ENCODE measurements around the gene OPCML.

DNA sequence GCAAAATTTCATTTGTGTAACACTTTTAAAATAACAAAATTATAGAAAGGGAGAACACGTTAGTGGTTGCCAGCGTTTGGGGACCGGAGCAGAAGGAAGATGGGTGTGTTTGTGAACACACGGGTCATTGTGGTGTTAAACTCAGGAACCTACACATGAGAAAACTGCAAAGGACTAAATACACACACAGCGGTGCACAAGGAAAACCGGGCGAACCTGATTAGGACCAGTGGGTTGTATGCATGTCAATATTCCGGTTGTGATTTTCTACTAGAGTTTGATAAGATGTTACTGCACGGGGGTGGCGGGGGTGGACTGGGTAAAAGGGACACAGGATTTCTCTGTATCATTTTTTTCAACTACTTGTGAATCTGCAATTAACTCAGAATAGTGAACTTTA, 351.2 kb downstream of the OPCML start:
- no peak for TF ChIP-seq POLR2AphosphoS5 (IDR thresholded peaks at IDR 0.05; ENCODE audit: low read depth)
- TF ChIP-seq, protein P1, sequence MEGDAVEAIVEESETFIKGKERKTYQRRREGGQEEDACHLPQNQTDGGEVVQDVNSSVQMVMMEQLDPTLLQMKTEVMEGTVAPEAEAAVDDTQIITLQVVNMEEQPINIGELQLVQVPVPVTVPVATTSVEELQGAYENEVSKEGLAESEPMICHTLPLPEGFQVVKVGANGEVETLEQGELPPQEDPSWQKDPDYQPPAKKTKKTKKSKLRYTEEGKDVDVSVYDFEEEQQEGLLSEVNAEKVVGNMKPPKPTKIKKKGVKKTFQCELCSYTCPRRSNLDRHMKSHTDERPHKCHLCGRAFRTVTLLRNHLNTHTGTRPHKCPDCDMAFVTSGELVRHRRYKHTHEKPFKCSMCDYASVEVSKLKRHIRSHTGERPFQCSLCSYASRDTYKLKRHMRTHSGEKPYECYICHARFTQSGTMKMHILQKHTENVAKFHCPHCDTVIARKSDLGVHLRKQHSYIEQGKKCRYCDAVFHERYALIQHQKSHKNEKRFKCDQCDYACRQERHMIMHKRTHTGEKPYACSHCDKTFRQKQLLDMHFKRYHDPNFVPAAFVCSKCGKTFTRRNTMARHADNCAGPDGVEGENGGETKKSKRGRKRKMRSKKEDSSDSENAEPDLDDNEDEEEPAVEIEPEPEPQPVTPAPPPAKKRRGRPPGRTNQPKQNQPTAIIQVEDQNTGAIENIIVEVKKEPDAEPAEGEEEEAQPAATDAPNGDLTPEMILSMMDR (IDR thresholded peaks at IDR 0.05; ENCODE audit: insufficient read depth, low read length): no peak

All from HL-60 (cell line).